HG03097 (cell line): ENCODE data around the gene PYGB.
"Not testable (repeated sequence)": the region's sequence is repeated elsewhere in the genome, so short reads cannot be mapped to it uniquely, and the experiment has no call there.

Experiments used
- ATAC-seq: cut with Tn5 transposase; IDR thresholded peaks from one replicate; pipeline ENCODE4 v1.9.1; 2021; ENCODE audit not compliant: unreplicated experiment, low FRiP score

The PYGB gene

GRCh38 chr20:25259788-25260254 lies 11.9 kb downstream of the PYGB start:
- ATAC-seq = no peak

- not testable (repeated sequence) for ATAC-seq
These were observed 13.0 kb downstream of the PYGB start for GRCh38 chr20:25260770-25261437.

- no peak for ATAC-seq
These were observed 21.4 kb downstream of the PYGB start for GRCh38 chr20:25269057-25269832.

DNA sequence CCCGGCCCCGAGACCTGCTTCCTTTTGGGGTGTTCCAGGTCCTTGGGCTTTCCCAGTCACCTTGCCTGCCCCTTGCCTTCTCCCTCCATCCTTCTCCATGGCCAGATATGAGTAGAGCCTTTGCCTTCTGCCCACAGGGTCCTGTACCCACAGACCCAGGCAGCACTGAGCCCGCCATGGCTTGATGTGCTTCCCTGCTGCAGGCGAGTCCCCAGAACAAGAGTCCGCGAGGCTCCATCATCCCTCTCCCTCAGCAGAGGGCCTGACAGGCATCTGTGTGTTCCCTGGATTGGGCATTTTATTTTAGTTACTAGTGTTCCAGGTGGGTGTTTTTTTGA lies 21.9 kb downstream of the PYGB start:
- ATAC-seq = no peak

DNA sequence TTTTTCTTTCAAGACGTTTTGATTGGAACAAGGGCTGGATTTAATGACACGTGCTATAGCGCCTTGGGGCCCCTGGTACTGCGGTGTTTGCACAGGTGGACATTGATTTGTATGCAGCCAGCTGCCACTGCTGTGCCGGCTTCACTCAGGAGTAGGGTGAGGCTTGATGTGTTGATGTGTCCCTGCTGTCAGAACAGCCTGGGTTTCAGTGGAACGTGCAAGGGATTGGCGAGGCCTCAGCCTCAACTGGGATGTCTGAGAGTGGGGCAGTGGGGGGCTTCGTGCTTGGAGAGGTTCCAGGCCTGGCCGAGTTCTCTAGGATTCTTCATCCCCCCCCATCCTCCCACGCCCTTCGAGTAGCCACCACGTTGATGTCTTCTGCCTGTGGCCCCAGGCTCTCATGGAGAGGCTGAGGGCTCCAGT lies 23.0 kb downstream of the PYGB start:
- no peak for ATAC-seq

DNA sequence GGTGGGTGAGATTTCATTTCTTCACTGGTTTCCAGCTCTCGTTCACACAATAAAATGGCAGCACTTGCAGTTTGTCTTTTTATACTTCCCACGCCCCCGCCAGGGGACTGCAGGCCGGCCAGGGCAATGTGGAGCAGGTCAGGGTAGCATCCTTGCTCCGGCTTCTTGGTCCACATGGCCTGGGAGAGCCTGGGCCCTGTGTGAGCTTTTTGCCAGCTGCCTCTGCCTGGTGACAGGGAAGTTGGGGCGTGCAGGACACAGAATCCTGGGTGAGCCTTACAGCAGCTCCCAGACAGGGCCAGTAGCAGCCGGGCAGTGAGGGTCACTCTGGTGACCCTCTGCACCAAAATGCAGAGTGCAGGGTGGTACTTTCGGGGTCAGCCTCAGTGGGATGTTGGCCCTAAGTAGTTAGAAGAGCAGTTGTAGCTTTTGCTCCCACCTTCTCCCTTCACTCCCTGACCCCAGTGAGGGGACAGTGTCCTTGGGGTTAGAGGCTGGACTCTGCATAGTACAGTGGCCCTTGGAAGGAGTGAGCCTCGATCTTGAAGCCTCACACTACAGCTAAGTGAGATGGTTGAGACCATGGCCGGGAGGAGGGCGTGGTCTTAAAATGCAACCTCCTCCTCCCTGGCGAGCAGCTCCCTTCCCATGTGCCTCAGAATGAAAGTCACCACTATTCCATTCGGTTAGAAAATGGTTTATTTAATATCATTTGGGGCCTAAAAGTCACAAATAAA lies 23.8 kb downstream of the PYGB start:
- ATAC-seq = no peak

- no peak for ATAC-seq
These were observed 24.5 kb downstream of the PYGB start for GRCh38 chr20:25272223-25273000.

- ATAC-seq = no peak
These were observed 25.2 kb downstream of the PYGB start for GRCh38 chr20:25273046-25273445.

GRCh38 chr20:25273541-25274358 lies 25.9 kb downstream of the PYGB start:
- ATAC-seq = no peak

GRCh38 chr20:25274481-25274880 lies 26.6 kb downstream of the PYGB start:
- no peak for ATAC-seq

DNA sequence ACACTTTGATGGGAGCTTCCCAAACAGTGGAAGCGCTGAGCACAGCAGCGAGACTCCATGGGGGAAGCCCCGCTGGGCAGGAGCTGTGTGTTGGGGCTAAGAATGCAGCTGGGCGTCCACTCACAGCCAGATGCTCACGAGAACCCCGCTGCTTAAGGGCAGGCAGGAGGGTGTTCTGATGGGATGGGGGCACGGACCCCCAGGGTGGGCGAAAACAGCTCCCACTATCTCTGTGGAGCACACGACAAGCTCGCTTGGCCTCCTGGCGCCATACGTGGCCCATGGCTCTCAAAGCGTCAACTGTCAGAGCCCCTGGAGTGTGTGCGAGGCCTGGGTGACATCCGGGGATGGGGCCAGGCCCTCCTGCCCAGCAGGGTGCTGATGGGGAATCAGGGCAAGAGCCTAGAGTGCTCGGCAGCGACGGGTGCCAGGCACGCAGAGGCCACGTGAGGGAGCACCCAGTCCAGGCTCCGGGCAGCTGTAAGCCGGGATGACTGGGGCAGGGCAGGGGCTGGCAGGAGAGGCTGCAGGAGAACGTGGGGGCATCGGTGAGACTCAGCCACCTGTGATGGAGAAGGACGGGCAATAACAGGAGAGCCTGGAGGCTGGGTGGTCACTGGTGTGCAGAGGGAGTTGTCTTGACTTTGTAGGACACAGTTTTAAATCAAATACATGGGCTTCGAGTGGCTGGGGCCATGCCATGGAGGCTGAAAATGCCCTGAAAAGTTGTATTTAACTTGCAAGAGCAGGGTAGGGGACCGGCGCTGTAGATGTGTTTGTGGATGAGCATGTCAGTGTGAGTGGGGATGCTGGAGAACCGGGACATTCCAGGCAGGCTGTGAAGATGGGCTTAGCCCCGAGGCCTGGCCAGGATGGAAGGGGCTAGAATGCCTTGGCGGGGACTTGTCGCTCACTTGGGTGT lies 27.3 kb downstream of the PYGB start:
- no peak for ATAC-seq

GRCh38 chr20:25275813-25276532 lies 28.1 kb downstream of the PYGB start:
- ATAC-seq = no peak

GRCh38 chr20:25276533-25277050 lies 28.7 kb downstream of the PYGB start:
- no peak for ATAC-seq

GRCh38 chr20:25277051-25277801 lies 29.3 kb downstream of the PYGB start:
- ATAC-seq = no peak

GRCh38 chr20:25277941-25278521 lies 30.1 kb downstream of the PYGB start:
- no peak for ATAC-seq

- ATAC-seq = no peak
These were observed 30.9 kb downstream of the PYGB start for GRCh38 chr20:25278636-25279361.
